CD4-positive, alpha-beta memory T cell (primary cell): ENCODE data around the gene PGS1. TPM values are rescaled to one million over a fixed set of nuclear protein-coding genes. Genes with fewer than 3 reads are reported as not detected.
A peak's percentile ranks its signal among the peaks of the same experiment; 100 is the strongest.

Source experiments
- CTCF ChIA-PET: fragments of 350-600 bp; sonication (Branson Sonifier 250); formaldehyde crosslinking; loops from one replicate; lab custom pipeline; 2021; ENCODE audit warnings: inconsistent platforms; ENCODE audit not compliant: partially characterized antibody; lab: Charles Lee
- POLR2A ChIA-PET: fragments of 350-600 bp; sonication (Branson Sonifier 250); formaldehyde crosslinking; loops from one replicate; lab custom pipeline; 2021; ENCODE audit not compliant: partially characterized antibody; lab: Charles Lee
- DNase-seq, 5 donors: peaks; one replicate each; pipeline versions ENCODE4 v3.0.0 to v3.0.0-alpha.2; 2020 to 2022; ENCODE audit warnings: mixed read lengths in 1 of 5
- H3K27ac ChIP-seq: one replicate; pipeline ENCODE4 v1.7.0; 2013; ENCODE audit warnings: low read depth, low read length
- H3K27me3 ChIP-seq: 2 replicates; pipeline ENCODE4 v1.7.0; 2013; ENCODE audit warnings: mild to moderate bottlenecking, low read length, moderate library complexity; ENCODE audit not compliant: insufficient read depth
- H3K36me3 ChIP-seq: 2 replicates; pipeline ENCODE4 v1.7.0; 2013; ENCODE audit warnings: mild to moderate bottlenecking, low read length, moderate library complexity; ENCODE audit not compliant: insufficient read depth
- H3K4me1 ChIP-seq: 2 replicates; pipeline ENCODE4 v1.7.0; 2013; ENCODE audit warnings: mild to moderate bottlenecking, low read length, moderate library complexity; ENCODE audit not compliant: insufficient read depth
- H3K4me3 ChIP-seq, 2 donors: one replicate each; pipeline ENCODE4 v1.7.0; 2013; ENCODE audit warnings: low read length in 2 of 2, mild to moderate bottlenecking in 1 of 2
- H3K9me3 ChIP-seq, 2 donors: one replicate each; pipeline ENCODE4 v1.7.0; 2013; ENCODE audit warnings: low read length in 2 of 2, control low read depth in 1 of 2; ENCODE audit not compliant: control insufficient read depth in 1 of 2
- H3K27ac Mint-ChIP-seq, 7 donors: one replicate each; pipeline ENCODE4 v1.8.0; 2020 to 2021; ENCODE audit warnings: mixed read lengths in 7 of 7, mild to moderate bottlenecking in 6 of 7, inconsistent platforms in 3 of 7, moderate library complexity in 3 of 7
- H3K27me3 Mint-ChIP-seq, 2 donors: one replicate each; pipeline ENCODE4 v1.8.0; 2020 to 2021; ENCODE audit warnings: mixed read lengths in 2 of 2
- H3K36me3 Mint-ChIP-seq, 2 donors: one replicate each; pipeline ENCODE4 v1.8.0; 2020 to 2021; ENCODE audit warnings: mixed read lengths in 2 of 2, inconsistent platforms in 1 of 2, mild to moderate bottlenecking in 1 of 2
- H3K4me1 Mint-ChIP-seq, 4 donors: one replicate each; pipeline ENCODE4 v1.8.0; 2020 to 2021; ENCODE audit warnings: mixed read lengths in 4 of 4, mild to moderate bottlenecking in 1 of 4
- H3K4me3 Mint-ChIP-seq, 8 donors: one replicate each; pipeline ENCODE4 v1.8.0; 2020 to 2021; ENCODE audit warnings: mixed read lengths in 8 of 8, mild to moderate bottlenecking in 7 of 8, moderate library complexity in 6 of 8, inconsistent platforms in 3 of 8
- H3K9me3 Mint-ChIP-seq, 8 donors: one replicate each; pipeline ENCODE4 v1.8.0; 2020 to 2021; ENCODE audit warnings: mixed read lengths in 8 of 8, mild to moderate bottlenecking in 5 of 8, inconsistent platforms in 3 of 8, moderate library complexity in 1 of 8
- intact Hi-C: fragments of 100-400 bp; cut with micrococcal nuclease; formaldehyde crosslinking; loops from one replicate; pipeline ENCODE4 v1.15.1; 2023
- polyA plus RNA-seq, 2 donors: library from polyadenylated mRNA; unstranded; fragments of 300-500 nt; fragmentation: Illumina TruSeq; gene quantifications; one replicate each; pipeline ENCODE4 v1.2.3, GENCODE V29; 2021
- total RNA-seq, 2 experiments: library from RNA; stranded (reverse); gene quantifications; one replicate each; pipeline ENCODE4 v1.2.3, GENCODE V29; 2021

Gene PGS1
- total and polyA plus RNA-seq, 4 experiments from 2014 or later: 33.9 to 84.8 (median 60.5) TPM

GRCh38 chr17:78381601-78382232, 3.3 kb downstream of the PGS1 start:
- Histone ChIP-seq H3K4me1 (peaks cover 84% of the 10 kb centered on the region), H3K4me3 (peak overlapping the region in 1 of 2 donors; percentile 31), H3K27me3 (no peaks in the 10 kb centered on the region), H3K9me3 (no peaks in the 10 kb centered on the region), H3K36me3 (no peaks in the 10 kb centered on the region), H3K27ac (peak overlapping the region; percentile 60)
- Mint-ChIP-seq H3K27ac (peak overlapping the region; percentile 84 to 94 (median 92)), H3K27me3 (no peaks in the 10 kb centered on the region), H3K36me3 (peaks cover 5 to 24% of the 10 kb centered on the region in 2 donors), H3K4me1 (peaks cover 54 to 82% (median 67%) of the 10 kb centered on the region in 4 donors), H3K4me3 (peak overlapping the region; percentile 72 to 94 (median 82)), H3K9me3 (no peaks in the 10 kb centered on the region)
- POLR2A ChIA-PET: interaction anchor here (0.6 to 3.0 kb wide), 18 partner anchors 13 to 1457 kb away, joined by 3 to 28 read pairs (median 3); partner anchors contain the start of genes CBX4, SOCS3, TMC8 and TNRC6C
- DNase-seq: peak; percentile 67 to 87 (median 76)
- CTCF ChIA-PET: interaction anchor here (0.8 to 2.6 kb wide), 10 partner anchors 9 to 132 kb away, joined by 3 to 6 read pairs (median 4); partner anchors contain the start of gene SOCS3
- intact Hi-C loops: loop anchor here (5.0 kb wide), 1 partner anchor 41 kb away; no protein-coding TSS in a partner anchor

- no peaks in the 10 kb centered on the region for H3K36me3 ChIP-seq
- intact Hi-C loops: loop anchor here (5.0 kb wide), 1 partner anchor 38 kb away; no protein-coding TSS in a partner anchor
Observed at GRCh38 chr17:78383725-78384471, 5.4 kb downstream of the PGS1 start.

GRCh38 chr17:78384479-78385175, 6.2 kb downstream of the PGS1 start:
- POLR2A ChIA-PET: interaction anchor here (1.3 to 1.6 kb wide), 2 partner anchors 12 to 24 kb away, joined by 5 to 6 read pairs; no protein-coding TSS in a partner anchor
- H3K36me3 Mint-ChIP-seq: peaks cover 5 to 23% of the 10 kb centered on the region in 2 donors
- CTCF ChIA-PET: interaction anchor here (1.2 to 2.0 kb wide), 3 partner anchors 37 to 133 kb away, joined by 3 to 8 read pairs (median 3); no protein-coding TSS in a partner anchor
- DNase-seq: no peak
- intact Hi-C loops: loop anchor here (5.0 kb wide), 1 partner anchor 38 kb away; no protein-coding TSS in a partner anchor
- no peaks in the 10 kb centered on the region for H3K9me3 Mint-ChIP-seq
- Histone ChIP-seq H3K36me3 (no peaks in the 10 kb centered on the region), H3K4me1 (peaks cover 95% of the 10 kb centered on the region), H3K9me3 (no peaks in the 10 kb centered on the region), H3K27me3 (no peaks in the 10 kb centered on the region), H3K27ac (peak overlapping the region; percentile 40), H3K4me3 (peak overlapping the region; percentile 1 to 24)
- H3K27me3 Mint-ChIP-seq: no peaks in the 10 kb centered on the region
- H3K27ac Mint-ChIP-seq: peak overlapping the region; percentile 85 to 96 (median 94)
- H3K4me1 Mint-ChIP-seq: peaks cover 59 to 95% (median 78%) of the 10 kb centered on the region in 4 donors
- H3K4me3 Mint-ChIP-seq: peak overlapping the region; percentile 59 to 91 (median 73)

More at GRCh38 chr17:78383725-78384471, 5.4 kb downstream of the PGS1 start:
- Histone ChIP-seq H3K9me3 (no peaks in the 10 kb centered on the region), H3K27ac (peak overlapping the region; percentile 40), H3K27me3 (no peaks in the 10 kb centered on the region), H3K4me1 (peaks cover 97% of the 10 kb centered on the region), H3K4me3 (peak overlapping the region; percentile 17 to 24)
- Mint-ChIP-seq H3K4me3 (peak overlapping the region; percentile 59 to 91 (median 73)), H3K36me3 (peaks cover 5 to 26% of the 10 kb centered on the region in 2 donors), H3K4me1 (peaks cover 65 to 95% (median 83%) of the 10 kb centered on the region in 4 donors), H3K27ac (peak overlapping the region; percentile 85 to 96 (median 94)), H3K9me3 (no peaks in the 10 kb centered on the region), H3K27me3 (no peaks in the 10 kb centered on the region)
- ChIA-PET POLR2A (interaction anchor here (1.3 to 3.0 kb wide), 3 partner anchors 12 to 25 kb away, joined by 5 to 28 read pairs (median 6); partner anchors contain the start of gene SOCS3), CTCF (interaction anchor here (1.2 to 2.0 kb wide), 3 partner anchors 38 to 95 kb away, joined by 3 to 8 read pairs (median 3); no protein-coding TSS in a partner anchor)
- peak in 1 of 5 donors; percentile 49 for DNase-seq

GRCh38 chr17:78387977-78388941, 9.8 kb downstream of the PGS1 start:
- Histone ChIP-seq H3K4me3 (no peak overlapping the region), H3K27me3 (no peaks in the 10 kb centered on the region), H3K27ac (no peak overlapping the region), H3K4me1 (peaks cover 67% of the 10 kb centered on the region), H3K36me3 (peaks cover 11% of the 10 kb centered on the region), H3K9me3 (no peaks in the 10 kb centered on the region)
- Mint-ChIP-seq H3K36me3 (peaks cover 5 to 25% of the 10 kb centered on the region in 2 donors), H3K4me3 (peak overlapping the region in 7 of 8 donors; percentile 11 to 85 (median 70)), H3K4me1 (peaks cover 47 to 88% (median 61%) of the 10 kb centered on the region in 4 donors), H3K27ac (peak overlapping the region; percentile 61 to 91 (median 76)), H3K9me3 (no peaks in the 10 kb centered on the region), H3K27me3 (no peaks in the 10 kb centered on the region)
- ChIA-PET POLR2A (no interaction called here), CTCF (interaction anchor here (1.1 kb wide), 1 partner anchor 20 kb away, joined by 3 read pairs; no protein-coding TSS in a partner anchor)
- DNase-seq: no peak
- intact Hi-C loops: no loop called here

GRCh38 chr17:78390241-78391050, 12.0 kb downstream of the PGS1 start:
- no peak overlapping the region for H3K27ac ChIP-seq
- no peaks in the 10 kb centered on the region for H3K9me3 Mint-ChIP-seq

More at GRCh38 chr17:78390241-78391050, 12.0 kb downstream of the PGS1 start:
- POLR2A ChIA-PET: interaction anchor here (1.0 kb wide), 1 partner anchor 8 kb away, joined by 3 read pairs; no protein-coding TSS in a partner anchor
- intact Hi-C loops: no loop called here
- Mint-ChIP-seq H3K27me3 (no peaks in the 10 kb centered on the region), H3K4me3 (peak overlapping the region in 1 of 8 donors; percentile 20), H3K4me1 (peaks cover 40 to 80% (median 52%) of the 10 kb centered on the region in 4 donors), H3K36me3 (peaks cover 19 to 39% of the 10 kb centered on the region in 2 donors), H3K27ac (peak overlapping the region in 3 of 7 donors; percentile 57 to 70 (median 60))
- Histone ChIP-seq H3K4me3 (no peak overlapping the region), H3K36me3 (peaks cover 17% of the 10 kb centered on the region), H3K4me1 (peaks cover 45% of the 10 kb centered on the region), H3K9me3 (no peaks in the 10 kb centered on the region), H3K27me3 (no peaks in the 10 kb centered on the region)
- DNase-seq: no peak
- CTCF ChIA-PET: interaction anchor here (1.1 to 2.4 kb wide), 2 partner anchors 24 to 31 kb away, joined by 3 to 11 read pairs; no protein-coding TSS in a partner anchor
